Measurements from ENCODE around the gene NUCB1. TPM values are rescaled to one million over a fixed set of nuclear protein-coding genes. Genes with fewer than 3 reads are reported as not detected.

Gene NUCB1
- total RNA-seq, 1 donor from 2014 or later = 234 TPM

DNA sequence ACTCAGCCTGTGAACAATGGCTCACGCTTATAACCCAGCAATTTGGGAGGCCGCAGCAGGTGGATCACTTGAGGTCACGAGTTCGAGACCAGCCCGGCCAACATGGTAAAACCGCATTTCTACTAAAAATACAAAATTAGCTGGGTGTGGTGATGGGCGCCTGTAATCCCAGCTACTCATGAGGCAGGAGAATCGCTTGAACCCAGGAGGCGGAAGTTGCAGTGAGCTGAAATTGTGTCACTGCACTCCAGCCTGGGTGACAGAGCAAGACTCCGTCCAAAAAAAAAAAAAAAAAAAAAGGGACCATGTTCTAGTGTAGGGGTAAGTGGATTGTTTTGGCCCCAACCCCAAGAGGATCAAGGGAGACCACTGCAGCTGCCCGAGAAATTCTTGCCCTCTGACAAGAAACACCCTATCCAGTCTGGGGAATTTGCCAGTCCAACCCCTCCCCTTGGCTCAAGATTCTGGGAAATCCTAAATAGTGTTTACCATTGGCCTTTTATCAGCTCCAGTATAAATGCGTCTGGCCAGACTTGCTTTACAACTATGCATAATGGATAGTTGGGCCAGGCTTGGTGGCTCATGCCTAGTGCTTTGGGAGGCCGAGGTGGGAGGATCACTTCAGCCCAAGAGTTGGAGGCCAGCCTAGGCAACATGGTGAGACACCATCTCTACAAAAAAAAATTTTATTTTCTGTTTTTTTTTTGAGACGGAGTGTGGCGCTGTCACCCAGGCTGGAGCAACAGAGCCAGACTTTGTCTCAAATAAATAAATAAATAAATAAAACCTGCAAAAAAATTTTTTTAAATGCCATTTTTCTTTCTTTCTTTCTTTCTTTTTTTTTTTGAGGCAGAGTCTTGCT is 28.3 kb downstream of the NUCB1 start:
- intact Hi-C loops (cut with micrococcal nuclease) = loop anchor here (1.0 kb wide), 1 partner anchor 23 kb away; no protein-coding TSS in a partner anchor

DNA sequence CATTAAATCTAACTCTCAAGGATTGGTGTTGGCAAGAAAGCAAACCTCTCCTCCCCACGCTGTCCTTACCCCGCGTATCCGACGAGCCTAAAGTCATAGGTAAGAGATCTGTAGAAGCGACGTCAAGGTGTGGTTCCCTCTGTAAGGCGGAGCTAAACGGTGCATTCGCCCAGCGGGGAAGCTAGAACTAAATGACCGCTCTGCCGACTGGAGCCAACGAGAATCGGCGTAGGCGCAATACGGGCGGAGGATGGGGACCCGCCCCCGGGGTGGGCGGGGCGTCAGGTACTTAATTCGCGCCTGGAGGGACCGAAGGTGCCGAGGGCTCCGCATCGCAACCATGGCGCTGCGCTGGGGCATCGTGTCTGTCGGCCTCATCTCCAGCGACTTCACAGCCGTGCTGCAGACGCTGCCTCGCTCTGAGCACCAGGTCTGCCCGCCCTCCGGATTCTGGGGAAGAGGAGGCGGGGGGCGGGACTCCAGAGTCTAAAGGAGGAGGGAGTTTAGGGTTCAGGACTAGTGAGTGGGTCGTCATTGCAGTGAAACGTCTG is 33.3 kb downstream of the NUCB1 start, which contains the start of gene DHDH:
Gene DHDH (plus strand): TSS at position 318 of the 551 bp plus-strand sequence. CDS start 23 bp downstream, at position 341.
- intact Hi-C loops (cut with micrococcal nuclease) = no loop called here

DNA sequence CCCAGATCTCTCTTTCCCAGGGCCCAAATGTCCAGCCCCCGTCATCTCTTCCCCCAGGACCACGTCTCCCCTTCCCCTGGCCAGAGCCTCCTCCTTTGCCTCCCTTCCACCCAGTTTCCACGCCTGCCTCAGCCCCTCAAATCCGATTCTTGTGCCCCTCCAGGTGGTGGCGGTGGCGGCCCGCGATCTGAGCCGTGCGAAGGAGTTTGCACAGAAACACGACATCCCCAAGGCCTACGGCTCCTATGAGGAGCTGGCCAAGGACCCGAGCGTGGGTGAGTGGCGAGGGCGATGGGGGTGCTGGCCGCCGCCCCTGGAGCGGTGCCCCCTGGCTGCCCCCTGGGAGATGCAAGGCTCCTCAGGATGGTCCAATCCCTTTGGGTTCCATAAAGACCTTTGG is 34.7 kb downstream of the NUCB1 start:
- intact Hi-C loops (cut with micrococcal nuclease) = no loop called here

DNA sequence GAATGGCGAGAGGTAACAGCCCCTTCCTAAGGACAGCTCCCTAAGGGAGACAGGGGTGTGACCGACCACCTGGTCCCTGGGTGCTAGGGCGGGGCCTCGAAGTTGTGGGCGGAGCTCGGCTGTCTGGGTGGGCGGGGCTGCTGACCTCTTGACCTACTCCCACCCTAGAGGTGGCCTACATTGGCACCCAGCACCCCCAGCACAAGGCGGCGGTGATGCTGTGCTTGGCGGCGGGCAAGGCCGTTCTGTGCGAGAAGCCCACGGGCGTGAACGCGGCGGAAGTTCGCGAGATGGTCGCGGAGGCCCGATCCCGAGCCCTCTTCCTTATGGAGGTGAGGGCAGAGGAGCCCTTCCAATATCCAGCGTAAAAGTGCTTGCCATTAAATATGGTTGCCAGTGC is 35.8 kb downstream of the NUCB1 start:
- intact Hi-C loops (cut with micrococcal nuclease) = no loop called here

DNA sequence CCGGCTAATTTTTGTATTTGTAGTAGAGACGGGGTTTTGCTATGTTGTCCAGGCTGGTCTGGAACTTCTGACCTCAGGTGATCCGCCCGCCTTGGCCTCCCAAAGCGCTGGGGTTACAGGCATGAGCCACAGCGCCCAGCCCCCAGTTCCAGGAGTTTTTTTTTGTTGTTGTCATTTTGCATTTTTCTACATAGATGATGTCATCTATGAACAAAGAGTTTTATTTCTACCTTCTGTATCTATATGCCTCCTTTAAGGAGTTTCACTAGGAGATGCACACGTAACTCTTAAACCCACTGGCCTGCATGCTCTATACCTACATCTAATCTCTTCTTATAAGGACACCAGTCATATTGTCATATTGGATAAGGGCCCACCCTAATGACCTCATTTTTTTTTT is 38.1 kb downstream of the NUCB1 start:
- intact Hi-C loops (cut with micrococcal nuclease) = no loop called here

DNA sequence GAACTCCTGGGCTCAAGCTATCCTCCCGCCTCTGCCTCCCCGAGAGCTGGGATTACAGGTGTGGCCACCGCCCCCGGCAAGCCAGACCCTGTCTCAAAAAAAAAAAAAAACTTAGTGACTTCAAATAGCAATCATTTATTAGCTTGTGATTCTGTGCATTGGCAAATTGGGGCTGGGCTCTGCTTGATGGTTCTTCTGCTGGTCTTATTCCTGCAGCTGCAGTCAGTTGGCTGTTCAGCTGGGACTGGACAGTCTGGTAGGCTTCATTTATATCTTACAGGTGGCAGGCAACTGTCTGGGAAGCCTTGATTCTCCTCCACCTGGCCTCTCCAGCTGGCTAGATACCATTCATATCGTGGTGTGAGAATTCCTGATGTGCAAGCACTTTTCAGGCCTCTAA is 40.8 kb downstream of the NUCB1 start:
- intact Hi-C loops (cut with micrococcal nuclease) = no loop called here

DNA sequence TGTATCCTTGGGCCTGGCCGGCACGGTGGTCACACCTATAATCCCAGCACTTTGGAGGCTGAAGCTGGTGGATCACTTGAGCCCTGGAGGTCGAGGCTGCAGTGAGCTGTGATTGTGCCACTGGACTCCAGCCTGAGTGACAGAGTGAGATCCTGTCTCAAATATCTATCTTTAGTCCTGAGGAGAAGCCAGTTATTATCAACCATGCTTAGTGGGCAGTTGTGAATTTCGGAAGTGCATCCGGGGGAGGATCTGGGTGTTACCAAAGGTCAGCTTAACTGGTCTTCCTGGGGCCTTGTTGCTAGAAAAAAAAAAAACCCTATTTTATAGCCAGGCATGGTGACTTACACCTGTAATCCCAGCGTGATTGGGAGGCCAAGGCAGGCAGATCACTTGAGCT is 43.0 kb downstream of the NUCB1 start:
- intact Hi-C loops (cut with micrococcal nuclease) = no loop called here

DNA sequence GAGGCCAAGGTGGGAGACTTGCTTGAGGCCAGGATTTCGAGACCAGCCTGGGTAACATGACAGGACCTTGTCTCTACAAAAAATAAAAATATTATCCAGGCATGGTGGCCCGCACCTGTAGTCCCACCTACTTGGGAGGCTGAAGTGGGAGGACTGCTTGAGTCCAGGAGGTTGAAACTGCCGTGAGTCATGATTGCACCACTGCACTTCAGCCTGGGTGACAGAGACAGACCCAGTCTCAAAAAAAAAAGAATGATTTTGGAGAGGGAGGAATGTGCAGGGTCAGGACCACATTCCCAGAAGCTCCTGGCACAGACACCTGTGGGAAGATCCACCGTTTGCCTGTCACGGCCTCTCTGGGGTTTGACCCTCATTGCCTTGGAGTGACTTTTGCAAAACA is 45.3 kb downstream of the NUCB1 start:
- intact Hi-C loops (cut with micrococcal nuclease) = no loop called here

DNA sequence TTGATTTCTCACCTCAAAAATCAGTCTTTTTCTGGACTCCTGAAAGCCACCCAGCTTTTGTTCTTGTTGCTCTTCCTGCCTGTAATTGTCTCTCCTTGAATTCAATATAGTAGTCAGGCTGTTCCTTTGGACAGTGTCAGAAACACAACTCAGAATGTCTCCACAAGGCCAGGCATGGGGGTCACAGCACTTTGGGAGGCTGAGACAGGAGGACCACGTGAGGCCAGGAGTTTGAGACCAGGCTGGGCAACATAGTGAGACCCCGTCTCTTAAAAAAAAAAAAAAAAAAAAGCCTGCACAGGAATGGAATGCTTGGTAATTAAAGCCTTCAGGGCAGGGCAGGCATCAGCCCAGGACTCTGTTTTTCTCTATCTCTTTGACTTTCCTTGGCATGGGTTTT is 45.7 kb downstream of the NUCB1 start:
- intact Hi-C loops (cut with micrococcal nuclease) = no loop called here

DNA sequence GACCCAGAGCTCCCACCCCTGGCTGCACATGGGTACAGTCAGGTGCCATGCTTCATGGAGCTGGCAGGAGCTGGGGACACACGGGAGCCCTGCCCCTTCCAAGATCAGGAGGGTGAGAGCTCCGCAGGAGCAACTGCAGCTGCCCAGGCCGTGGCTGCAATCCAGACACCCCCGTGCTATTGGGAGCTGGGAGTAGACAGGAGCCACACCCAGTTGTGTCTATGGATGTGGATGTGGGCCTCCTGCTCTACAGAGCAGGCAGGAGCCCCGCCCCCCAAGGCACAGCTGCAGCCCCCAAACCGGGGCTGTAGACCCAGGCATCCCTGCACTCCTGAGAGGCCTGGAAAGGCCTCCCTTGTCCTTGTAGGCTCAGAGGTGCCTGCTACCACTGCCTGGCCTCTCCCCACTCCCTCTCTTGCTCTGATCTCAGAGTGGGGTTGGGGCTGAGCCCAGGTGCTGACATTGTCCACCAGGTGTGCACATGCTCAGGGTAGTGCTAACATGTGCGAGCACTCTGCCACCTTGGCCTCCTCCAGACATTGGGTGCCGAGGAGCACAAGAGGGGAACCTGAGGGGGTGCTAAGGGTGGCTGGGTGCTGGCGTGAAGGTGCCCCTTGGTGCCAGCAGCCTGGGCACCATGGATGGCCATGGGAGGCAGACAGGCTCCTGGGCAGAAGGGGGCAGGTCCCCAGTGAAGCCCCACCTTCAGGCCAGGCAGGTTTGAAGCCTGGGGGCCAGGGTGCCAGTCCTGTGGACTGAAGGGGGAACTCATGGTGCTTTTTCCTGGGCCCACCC is 46.5 kb downstream of the NUCB1 start:
- intact Hi-C loops (cut with micrococcal nuclease) = no loop called here

DNA sequence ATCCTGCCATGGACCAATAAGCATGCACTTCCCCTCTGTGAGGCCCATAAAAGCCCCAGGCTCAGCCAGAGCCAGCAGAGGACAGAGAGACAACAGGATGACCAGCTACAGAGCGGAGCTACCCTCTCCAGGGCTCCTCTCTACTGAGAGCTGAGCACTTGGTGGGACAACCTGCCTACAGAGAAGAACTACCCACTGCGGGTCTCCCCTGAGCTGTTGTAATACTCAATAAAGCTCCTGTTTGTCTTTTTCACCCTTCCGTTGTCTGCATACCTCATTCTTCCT is 47.1 kb downstream of the NUCB1 start:
- intact Hi-C loops (cut with micrococcal nuclease) = no loop called here

DNA sequence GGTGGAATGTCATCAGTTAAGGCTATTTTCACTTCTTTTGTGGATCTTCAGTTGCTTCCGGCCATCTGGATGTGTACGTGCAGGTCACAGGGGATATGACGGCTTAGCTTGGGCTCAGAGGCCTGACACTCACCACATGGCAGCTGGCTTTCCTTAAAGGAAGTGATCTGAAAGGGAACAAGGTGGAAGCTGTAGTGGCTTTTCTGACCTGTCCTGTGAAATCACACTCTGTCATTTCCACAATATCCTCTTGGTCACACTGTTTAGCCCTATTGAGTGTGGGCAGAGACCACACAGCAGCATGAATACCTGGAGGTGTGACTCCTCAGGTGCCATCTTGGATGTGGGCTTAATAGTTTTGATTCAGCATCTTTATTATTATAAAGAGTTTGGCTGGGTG is 50.0 kb downstream of the NUCB1 start:
- intact Hi-C loops (cut with micrococcal nuclease) = no loop called here

DNA sequence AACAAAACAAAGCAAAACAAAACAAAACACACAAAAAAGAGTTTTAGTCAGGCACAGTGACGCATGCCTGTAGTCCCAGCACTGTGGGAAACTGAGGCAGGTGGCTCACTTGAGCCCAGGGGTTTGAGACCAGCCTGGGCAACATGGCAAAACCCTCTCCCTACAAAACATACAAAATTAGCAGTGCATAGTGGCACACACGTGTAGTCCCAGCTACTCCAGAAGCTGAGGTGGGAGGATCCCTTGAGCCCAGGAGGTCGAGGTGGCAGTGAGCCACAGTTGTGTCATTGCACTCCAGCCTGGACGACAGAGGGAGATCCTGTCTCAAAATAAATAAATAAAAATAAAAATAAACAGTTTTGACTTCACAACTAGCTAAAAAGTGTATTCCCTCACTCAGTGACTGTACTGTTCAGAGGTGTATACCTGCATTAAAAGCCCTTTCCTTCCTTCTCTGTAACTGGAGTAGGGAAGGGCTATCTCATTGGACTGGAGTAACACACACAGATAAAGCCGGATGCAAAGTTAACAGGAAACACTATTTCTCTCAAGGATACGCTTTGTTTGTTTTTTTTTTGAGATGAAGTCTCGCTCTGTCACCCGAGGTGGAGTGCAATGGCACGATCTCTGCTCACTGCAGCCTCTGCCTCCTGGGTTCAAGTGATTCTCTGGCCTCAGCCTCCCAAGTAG is 50.9 kb downstream of the NUCB1 start:
- intact Hi-C loops (cut with micrococcal nuclease) = loop anchor here (1.0 kb wide), 1 partner anchor 23 kb away; no protein-coding TSS in a partner anchor

DNA sequence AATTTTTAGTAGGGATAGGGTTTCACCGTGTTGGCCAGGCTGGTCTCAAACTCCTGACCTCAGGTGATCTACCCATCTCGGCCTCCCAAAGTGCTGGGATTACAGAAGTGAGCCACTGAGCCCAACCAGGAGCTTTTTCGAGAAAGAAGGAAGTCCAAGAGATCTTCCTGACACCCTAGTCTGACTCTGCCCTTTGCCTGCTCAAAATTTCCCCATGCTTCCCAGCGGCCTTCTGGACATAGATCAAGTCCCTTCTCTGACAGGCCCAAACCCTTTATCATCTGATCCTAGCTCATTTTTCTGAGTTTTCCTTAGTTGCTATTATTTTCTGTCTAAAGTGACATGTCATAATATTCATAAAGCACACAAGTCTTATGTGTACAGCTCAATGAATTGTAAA is 53.0 kb downstream of the NUCB1 start:
- intact Hi-C loops (cut with micrococcal nuclease) = no loop called here

DNA sequence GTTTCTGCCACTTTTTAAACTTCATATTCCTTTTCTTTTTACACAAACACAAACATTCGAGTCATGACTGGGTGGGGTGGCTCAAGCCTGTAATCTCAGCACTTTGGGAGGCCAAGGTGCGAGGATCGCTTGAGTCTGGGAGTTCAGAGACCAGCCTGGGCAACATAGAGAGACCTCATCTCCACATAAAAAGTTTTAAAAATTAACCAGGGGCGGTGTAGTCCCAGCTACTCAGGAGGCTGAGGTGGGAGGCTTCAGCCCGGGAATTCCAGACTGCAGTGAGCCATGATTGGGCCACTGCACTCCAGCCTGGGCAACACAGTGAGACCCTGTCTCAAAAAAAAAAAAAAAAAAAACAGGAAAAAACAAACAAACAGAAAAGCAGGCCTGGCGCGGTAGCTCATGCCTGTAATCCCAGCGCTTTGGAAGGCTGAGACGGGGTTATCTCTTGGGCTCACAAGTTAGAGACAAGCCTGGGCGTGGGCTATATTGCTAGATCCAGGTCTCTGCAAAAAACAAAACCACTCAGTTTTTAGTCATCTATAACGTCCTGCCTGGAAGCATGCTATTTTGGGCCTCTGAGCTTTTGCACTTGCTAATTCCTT is 54.0 kb downstream of the NUCB1 start:
- intact Hi-C loops (cut with micrococcal nuclease) = loop anchor here (1.0 to 2.0 kb wide), 2 partner anchors 11 to 159 kb away; partner anchors contain the start of gene FTL

DNA sequence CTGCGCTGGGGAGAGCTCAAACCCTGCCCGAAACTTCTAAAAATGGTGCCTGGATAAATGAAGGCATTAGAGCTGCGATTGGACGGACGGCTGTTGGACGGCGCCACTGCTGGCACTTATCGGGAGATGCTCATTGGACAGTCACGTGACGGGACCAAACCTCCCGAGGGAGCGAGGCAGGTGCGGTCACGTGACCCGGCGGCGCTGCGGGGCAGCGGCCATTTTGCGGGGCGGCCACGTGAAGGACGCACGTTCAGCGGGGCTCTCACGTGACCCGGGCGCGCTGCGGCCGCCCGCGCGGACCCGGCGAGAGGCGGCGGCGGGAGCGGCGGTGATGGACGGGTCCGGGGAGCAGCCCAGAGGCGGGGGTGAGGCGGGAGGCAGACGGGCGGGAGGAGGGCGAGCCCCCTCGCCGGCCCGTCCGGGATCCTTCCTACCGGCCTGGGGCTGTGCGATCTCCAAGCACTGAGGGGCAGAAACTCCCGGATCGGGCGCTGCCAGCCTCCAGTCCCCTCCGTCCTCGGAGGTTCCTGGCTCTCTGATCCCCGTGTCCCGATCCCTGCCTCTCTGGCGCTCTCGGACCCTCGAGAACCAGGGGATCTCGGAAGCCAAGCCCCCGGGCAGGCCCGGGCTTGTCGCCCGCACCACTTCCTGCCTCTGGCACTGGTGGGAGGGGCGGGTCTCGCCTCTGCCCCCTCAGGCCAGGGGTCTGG is 54.6 kb downstream of the NUCB1 start, which contains the start of gene BAX:
Gene BAX (plus strand): TSS at position 281 of the 713 bp plus-strand sequence. CDS start 54 bp downstream, at position 335.
- intact Hi-C loops (cut with micrococcal nuclease) = loop anchor here (1.0 to 2.0 kb wide), 2 partner anchors 11 to 160 kb away; partner anchors contain the start of gene FTL

DNA sequence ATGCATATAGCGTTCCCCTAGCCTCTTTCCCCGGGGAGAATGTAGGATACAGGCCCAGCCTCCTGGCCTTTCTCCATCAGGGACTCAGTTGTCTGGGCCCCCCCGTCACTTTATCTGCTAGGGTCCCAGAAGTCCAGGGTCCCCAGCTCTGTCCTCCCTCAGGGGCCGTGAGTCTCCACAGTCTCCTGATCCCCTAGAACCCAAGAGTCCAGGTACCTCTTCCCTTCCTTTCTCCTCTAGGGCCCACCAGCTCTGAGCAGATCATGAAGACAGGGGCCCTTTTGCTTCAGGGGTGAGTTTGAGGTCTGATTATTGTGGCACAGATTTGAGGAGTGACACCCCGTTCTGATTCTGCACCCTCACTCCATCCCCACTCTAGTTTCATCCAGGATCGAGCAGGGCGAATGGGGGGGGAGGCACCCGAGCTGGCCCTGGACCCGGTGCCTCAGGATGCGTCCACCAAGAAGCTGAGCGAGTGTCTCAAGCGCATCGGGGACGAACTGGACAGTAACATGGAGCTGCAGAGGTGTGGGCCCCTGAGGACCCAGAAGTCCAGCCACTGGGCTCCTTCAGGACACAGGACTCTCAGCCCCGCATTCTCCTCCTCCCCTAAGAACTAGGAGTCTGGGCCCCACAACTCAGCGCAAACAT is 55.3 kb downstream of the NUCB1 start:
- intact Hi-C loops (cut with micrococcal nuclease) = loop anchor here (2.0 kb wide), 1 partner anchor 161 kb away; no protein-coding TSS in a partner anchor

DNA sequence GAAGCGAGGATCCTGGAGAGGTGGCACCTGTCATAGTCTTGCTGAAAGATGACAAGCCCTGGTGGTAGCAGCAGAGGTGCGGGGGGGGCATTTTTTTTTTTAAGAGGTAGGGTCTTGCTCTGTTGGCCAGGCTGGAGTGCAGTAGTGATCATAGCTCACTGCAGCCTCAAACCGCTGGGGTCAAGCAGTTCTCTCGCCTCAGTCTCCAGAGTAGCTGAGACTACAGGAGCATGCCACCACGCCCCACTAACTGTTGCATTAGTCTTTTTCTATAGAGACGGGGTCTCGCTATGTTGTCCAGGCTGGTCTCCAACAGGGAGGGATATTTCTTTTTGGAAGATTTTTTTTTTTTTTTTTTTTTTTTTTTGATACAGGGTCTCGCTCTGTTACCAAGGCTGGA is 57.9 kb downstream of the NUCB1 start:
- intact Hi-C loops (cut with micrococcal nuclease) = no loop called here
